Neural cell (in vitro differentiated cells): ENCODE data around the gene KREMEN1. TPM values are rescaled to one million over a fixed set of nuclear protein-coding genes. Genes with fewer than 3 reads are reported as not detected.

Experiments used
- H2AFZ ChIP-seq: fragments of 200-600, 300-800 bp; sonication (generic), shearing (Covaris generic); 2 replicates; pipeline ENCODE4 v1.6.0; 2014; ENCODE audit warnings: low read depth, mild to moderate bottlenecking, antibody characterized with exemption, low read length, moderate library complexity
- H3F3A ChIP-seq: fragments of 200-600 bp; shearing (Covaris generic); 2 replicates; pipeline ENCODE4 v1.6.1; 2016; ENCODE audit warnings: mild to moderate bottlenecking, moderate library complexity, mixed read lengths, antibody characterized with exemption, low read length; ENCODE audit not compliant: insufficient read depth, poor library complexity, severe bottlenecking
- H3K27ac ChIP-seq: fragments of 200-600, 300-800 bp; sonication (generic), shearing (Covaris generic); 2 replicates; pipeline ENCODE4 v1.5.1; 2014; ENCODE audit warnings: mild to moderate bottlenecking, low read length, moderate library complexity
- H3K27me3 ChIP-seq: fragments of 300-800, 200-600 bp; sonication (generic), shearing (Covaris generic); 2 replicates; pipeline ENCODE4 v1.6.0; 2014; ENCODE audit warnings: mild to moderate bottlenecking, low read depth, low read length, moderate library complexity; ENCODE audit not compliant: insufficient read depth
- H3K36me3 ChIP-seq: fragments of 300-800, 200-600 bp; sonication (generic), shearing (Covaris generic); 2 replicates; pipeline ENCODE4 v1.5.1; 2014; ENCODE audit warnings: mild to moderate bottlenecking, antibody characterized with exemption, low read length, moderate library complexity; ENCODE audit not compliant: insufficient read depth
- H3K4me2 ChIP-seq: fragments of 300-800, 200-600 bp; sonication (generic), shearing (Covaris generic); 2 replicates; pipeline ENCODE4 v1.6.0; 2014; ENCODE audit warnings: mild to moderate bottlenecking, low read length
- H3K4me3 ChIP-seq: fragments of 300-800, 200-600 bp; sonication (generic), shearing (Covaris generic); 2 replicates; pipeline ENCODE4 v1.5.1; 2014; ENCODE audit warnings: mild to moderate bottlenecking, low read length, moderate library complexity
- H3K79me2 ChIP-seq: fragments of 200-600 bp; shearing (Covaris generic); replicated peaks from 2 replicates; pipeline ENCODE4 v1.6.0; 2014; ENCODE audit warnings: mild to moderate bottlenecking, low read length, moderate library complexity; ENCODE audit not compliant: insufficient read depth
- H3K9ac ChIP-seq: fragments of 300-800, 200-600 bp; sonication (generic), shearing (Covaris generic); 2 replicates; pipeline ENCODE4 v1.6.1; 2016; ENCODE audit warnings: mild to moderate bottlenecking, low read length, mixed read lengths
- H3K9me2 ChIP-seq: fragments of 200-600 bp; shearing (Covaris generic); 2 replicates; pipeline ENCODE4 v1.6.1; 2016; ENCODE audit warnings: mild to moderate bottlenecking, low read length, mixed read lengths; ENCODE audit not compliant: insufficient read depth
- H3K9me3 ChIP-seq: fragments of 200-600, 300-800 bp; sonication (generic), shearing (Covaris generic); 2 replicates; pipeline ENCODE4 v1.6.1; 2016; ENCODE audit warnings: mild to moderate bottlenecking, mixed run types, low read length, moderate library complexity, mixed read lengths
- H4K20me1 ChIP-seq: fragments of 200-600 bp; shearing (Covaris generic); 2 replicates; pipeline ENCODE4 v1.6.1; 2016; ENCODE audit warnings: mild to moderate bottlenecking, mixed run types; ENCODE audit not compliant: insufficient read depth
- EP300 ChIP-seq: fragments of 450-650 bp; conservative IDR thresholded peaks from 2 replicates; pipeline ENCODE4 v1.6.1; 2014; ENCODE audit warnings: antibody characterized with exemption, mild to moderate bottlenecking, moderate library complexity; ENCODE audit not compliant: poor library complexity, severe bottlenecking
- EZH2 ChIP-seq: fragments of 200-600, 300-800 bp; shearing (Covaris generic), sonication (generic); IDR thresholded peaks from 2 replicates; pipeline ENCODE4 v1.6.1; 2014; ENCODE audit warnings: antibody characterized with exemption, low read length, borderline replicate concordance, mild to moderate bottlenecking; ENCODE audit not compliant: insufficient read depth, poor library complexity, severe bottlenecking
- MXI1 ChIP-seq: fragments of 450-650 bp; conservative IDR thresholded peaks from 2 replicates; pipeline ENCODE4 v1.6.1; 2014; ENCODE audit warnings: antibody characterized with exemption, mild to moderate bottlenecking; ENCODE audit not compliant: poor library complexity, severe bottlenecking
- POLR2AphosphoS5 ChIP-seq: IDR thresholded peaks from 2 replicates; pipeline ENCODE4 v1.6.1; 2012
- RAD21 ChIP-seq: fragments of 450-650 bp; conservative IDR thresholded peaks from 2 replicates; pipeline ENCODE4 v1.6.1; 2014; ENCODE audit warnings: antibody characterized with exemption, mild to moderate bottlenecking, moderate library complexity
- SMC3 ChIP-seq: fragments of 450-650 bp; conservative IDR thresholded peaks from 2 replicates; pipeline ENCODE4 v1.6.1; 2014; ENCODE audit warnings: antibody characterized with exemption, mild to moderate bottlenecking, moderate library complexity; ENCODE audit not compliant: poor library complexity
- TAF1 ChIP-seq: IDR thresholded peaks from 2 replicates; pipeline ENCODE4 v1.6.1; 2012; ENCODE audit warnings: low read depth
- polyA plus RNA-seq: library from polyadenylated mRNA; depleted of rRNA; stranded (reverse); fragments of >200 nt; gene quantifications from 2 replicates; pipeline ENCODE4 v1.2.3, GENCODE V29; 2014
- TF ChIP-seq, protein P1 (sequence below): fragments of 450-650 bp; IDR thresholded peaks from 2 replicates; pipeline ENCODE4 v1.5.1; 2014; ENCODE audit warnings: antibody characterized with exemption, mild to moderate bottlenecking, moderate library complexity; ENCODE audit not compliant: poor library complexity, severe bottlenecking
- TF ChIP-seq, protein P2 (sequence below): IDR thresholded peaks from 2 replicates; pipeline ENCODE4 v1.6.1; 2012; ENCODE audit warnings: borderline replicate concordance

The KREMEN1 gene
- polyA plus RNA-seq, 1 donor from 2014 or later = 3.3 TPM

DNA sequence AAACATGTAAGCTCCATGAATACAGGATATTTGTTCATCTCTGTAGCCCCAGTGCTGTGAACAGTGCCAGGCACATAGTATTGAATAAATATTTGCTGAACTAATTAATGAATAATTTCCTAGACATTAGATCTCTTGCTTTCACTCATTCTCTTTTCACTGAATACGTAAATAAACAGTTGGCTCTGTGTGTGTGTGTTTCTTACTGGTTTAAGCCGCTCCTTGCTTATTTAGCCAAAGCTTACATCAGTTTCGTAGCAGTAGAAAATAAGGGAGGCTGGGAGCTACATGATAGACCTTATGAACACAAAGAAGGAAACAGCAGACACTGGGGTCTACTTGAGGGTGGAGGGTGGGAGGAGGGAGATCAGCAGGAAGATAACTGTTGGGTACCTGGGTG, 17.2 kb downstream of the KREMEN1 start:
- TF ChIP-seq SMC3 = no peak
- no peak for TF ChIP-seq POLR2AphosphoS5
- TF ChIP-seq EZH2 = no peak
- TF ChIP-seq, protein P1, sequence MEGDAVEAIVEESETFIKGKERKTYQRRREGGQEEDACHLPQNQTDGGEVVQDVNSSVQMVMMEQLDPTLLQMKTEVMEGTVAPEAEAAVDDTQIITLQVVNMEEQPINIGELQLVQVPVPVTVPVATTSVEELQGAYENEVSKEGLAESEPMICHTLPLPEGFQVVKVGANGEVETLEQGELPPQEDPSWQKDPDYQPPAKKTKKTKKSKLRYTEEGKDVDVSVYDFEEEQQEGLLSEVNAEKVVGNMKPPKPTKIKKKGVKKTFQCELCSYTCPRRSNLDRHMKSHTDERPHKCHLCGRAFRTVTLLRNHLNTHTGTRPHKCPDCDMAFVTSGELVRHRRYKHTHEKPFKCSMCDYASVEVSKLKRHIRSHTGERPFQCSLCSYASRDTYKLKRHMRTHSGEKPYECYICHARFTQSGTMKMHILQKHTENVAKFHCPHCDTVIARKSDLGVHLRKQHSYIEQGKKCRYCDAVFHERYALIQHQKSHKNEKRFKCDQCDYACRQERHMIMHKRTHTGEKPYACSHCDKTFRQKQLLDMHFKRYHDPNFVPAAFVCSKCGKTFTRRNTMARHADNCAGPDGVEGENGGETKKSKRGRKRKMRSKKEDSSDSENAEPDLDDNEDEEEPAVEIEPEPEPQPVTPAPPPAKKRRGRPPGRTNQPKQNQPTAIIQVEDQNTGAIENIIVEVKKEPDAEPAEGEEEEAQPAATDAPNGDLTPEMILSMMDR = no peak
- no peak for TF ChIP-seq RAD21
- TF ChIP-seq, protein P2, sequence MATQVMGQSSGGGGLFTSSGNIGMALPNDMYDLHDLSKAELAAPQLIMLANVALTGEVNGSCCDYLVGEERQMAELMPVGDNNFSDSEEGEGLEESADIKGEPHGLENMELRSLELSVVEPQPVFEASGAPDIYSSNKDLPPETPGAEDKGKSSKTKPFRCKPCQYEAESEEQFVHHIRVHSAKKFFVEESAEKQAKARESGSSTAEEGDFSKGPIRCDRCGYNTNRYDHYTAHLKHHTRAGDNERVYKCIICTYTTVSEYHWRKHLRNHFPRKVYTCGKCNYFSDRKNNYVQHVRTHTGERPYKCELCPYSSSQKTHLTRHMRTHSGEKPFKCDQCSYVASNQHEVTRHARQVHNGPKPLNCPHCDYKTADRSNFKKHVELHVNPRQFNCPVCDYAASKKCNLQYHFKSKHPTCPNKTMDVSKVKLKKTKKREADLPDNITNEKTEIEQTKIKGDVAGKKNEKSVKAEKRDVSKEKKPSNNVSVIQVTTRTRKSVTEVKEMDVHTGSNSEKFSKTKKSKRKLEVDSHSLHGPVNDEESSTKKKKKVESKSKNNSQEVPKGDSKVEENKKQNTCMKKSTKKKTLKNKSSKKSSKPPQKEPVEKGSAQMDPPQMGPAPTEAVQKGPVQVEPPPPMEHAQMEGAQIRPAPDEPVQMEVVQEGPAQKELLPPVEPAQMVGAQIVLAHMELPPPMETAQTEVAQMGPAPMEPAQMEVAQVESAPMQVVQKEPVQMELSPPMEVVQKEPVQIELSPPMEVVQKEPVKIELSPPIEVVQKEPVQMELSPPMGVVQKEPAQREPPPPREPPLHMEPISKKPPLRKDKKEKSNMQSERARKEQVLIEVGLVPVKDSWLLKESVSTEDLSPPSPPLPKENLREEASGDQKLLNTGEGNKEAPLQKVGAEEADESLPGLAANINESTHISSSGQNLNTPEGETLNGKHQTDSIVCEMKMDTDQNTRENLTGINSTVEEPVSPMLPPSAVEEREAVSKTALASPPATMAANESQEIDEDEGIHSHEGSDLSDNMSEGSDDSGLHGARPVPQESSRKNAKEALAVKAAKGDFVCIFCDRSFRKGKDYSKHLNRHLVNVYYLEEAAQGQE = no peak

DNA sequence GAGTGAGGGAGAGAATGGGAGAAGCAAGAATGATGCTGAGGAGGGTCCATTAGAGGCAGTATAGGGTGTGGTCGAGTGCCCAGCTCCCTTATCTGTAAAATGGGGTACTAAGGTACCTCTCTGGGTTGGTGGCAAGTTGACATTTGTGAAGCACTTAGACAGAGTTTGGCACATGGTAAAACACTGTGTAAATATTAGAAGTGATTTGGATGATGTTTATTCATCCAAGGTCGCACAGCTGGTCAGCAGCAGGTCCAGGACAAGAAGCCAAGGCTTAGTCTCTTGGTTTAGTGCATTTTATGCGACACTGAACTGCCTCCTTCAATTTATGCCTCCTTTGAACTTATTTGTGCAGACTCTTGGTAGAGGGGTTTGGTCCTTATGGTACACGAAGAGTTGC, 19.4 kb downstream of the KREMEN1 start:
- TF ChIP-seq EZH2 = no peak
- no peak for TF ChIP-seq EP300
- no peak for TF ChIP-seq TAF1
- TF ChIP-seq, protein P1 = no peak
- TF ChIP-seq RAD21 = no peak
- no peak for TF ChIP-seq MXI1
- TF ChIP-seq, protein P2 = no peak
- TF ChIP-seq SMC3 = no peak
- no peak for TF ChIP-seq POLR2AphosphoS5

More for the DNA sequence above, 17.2 kb downstream of the KREMEN1 start:
- Histone ChIP-seq H3K9me2 (no peaks in the 10 kb centered on the region), H4K20me1 (no peaks in the 10 kb centered on the region), H3K9ac (no peak overlapping the region), H3K4me3 (no peak overlapping the region), H3F3A (no peaks in the 10 kb centered on the region), H3K4me2 (no peak overlapping the region), H3K27me3 (no peaks in the 10 kb centered on the region), H2AFZ (no peak overlapping the region), H3K27ac (no peak overlapping the region), H3K36me3 (no peaks in the 10 kb centered on the region), H3K9me3 (no peaks in the 10 kb centered on the region), H3K79me2 (no peaks in the 10 kb centered on the region)

More for the DNA sequence above, 19.4 kb downstream of the KREMEN1 start:
- Histone ChIP-seq H3K79me2 (no peaks in the 10 kb centered on the region), H3K36me3 (no peaks in the 10 kb centered on the region), H2AFZ (no peak overlapping the region), H3K27ac (no peak overlapping the region), H4K20me1 (no peaks in the 10 kb centered on the region), H3K9me3 (no peaks in the 10 kb centered on the region), H3K9me2 (no peaks in the 10 kb centered on the region), H3F3A (no peaks in the 10 kb centered on the region), H3K4me3 (no peak overlapping the region), H3K4me2 (no peak overlapping the region), H3K27me3 (no peaks in the 10 kb centered on the region), H3K9ac (no peak overlapping the region)
